ENCODE measurements around the gene PMM2. TPM values are rescaled to one million over a fixed set of nuclear protein-coding genes. Genes with fewer than 3 reads are reported as not detected.
A peak's percentile ranks its signal among the peaks of the same experiment; 100 is the strongest.

The PMM2 gene
- total and polyA plus RNA-seq, 9 of the 15 experiments (the other 6 are each of a cell fraction or from before 2014, with no cell fraction given), result 5.6 to 42.7 (median 25.9) TPM

DNA sequence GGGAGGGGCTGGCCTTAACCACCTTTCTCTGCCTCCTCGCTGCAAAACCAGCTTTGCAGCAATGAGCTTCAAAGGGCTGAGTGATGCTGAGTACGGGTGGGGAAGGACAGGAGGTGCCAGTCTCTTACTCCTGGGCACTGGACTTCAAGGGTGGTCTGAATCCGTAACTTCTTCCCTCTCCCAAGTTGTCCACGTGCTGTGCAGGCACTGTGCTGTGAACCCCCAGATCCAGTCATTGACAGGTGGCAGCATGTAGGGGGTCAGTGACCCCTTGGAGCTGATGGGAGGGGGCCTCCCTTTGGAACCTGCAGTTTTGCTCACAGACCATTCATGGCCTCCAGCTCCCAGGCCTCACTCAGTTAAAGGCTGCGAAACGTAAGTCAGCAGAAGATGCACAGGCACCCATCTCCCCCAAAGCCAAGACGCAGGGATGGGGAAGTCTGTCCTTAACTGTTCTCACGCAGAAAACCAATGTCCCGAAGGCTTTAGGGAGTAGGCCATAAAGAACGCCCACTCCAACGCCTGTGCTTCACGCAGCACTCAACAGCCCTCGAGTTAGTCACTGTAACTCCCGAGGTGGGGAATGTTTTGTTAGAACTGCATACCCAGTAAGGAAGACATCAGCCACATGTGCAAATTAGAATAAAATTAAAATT is 92.4 kb downstream of the PMM2 start:
- TF ChIP-seq CC2D1A (IDR thresholded peaks at IDR 0.05) (no peak), POLR2A (conservative IDR thresholded peaks at IDR 0.05) (0 out of 2 replicates have a peak, but pooled peaks have one; percentile 8), POLR2AphosphoS2 (IDR thresholded peaks at IDR 0.05; ENCODE audit: low read length) (peak; percentile 51; the same call in 1 of the 2 replicates), SMC3 (conservative IDR thresholded peaks at IDR 0.05; ENCODE audit: insufficient read depth, low read depth, low read length) (no peak), PPARD (CRISPR knock-in tag; IDR thresholded peaks at IDR 0.05) (no peak)
- Histone ChIP-seq H2AFZ (ENCODE audit: low read depth, low read length) (no peak overlapping the region), H3K9ac (ENCODE audit: insufficient read depth in 1 of 2, low read depth in 2 of 2, low read length in 2 of 2) (no peak overlapping the region), H4K20me1 (replicated peaks; ENCODE audit: control insufficient read depth, insufficient read depth, low read length) (peaks cover 26% of the 10 kb centered on the region; the same call in 1 of the 2 replicates), H3K9me1 (ENCODE audit: control insufficient read depth, insufficient read depth, low read length) (peaks cover 4% of the 10 kb centered on the region), H3K4me2 (ENCODE audit: insufficient read depth, low read length) (no peak overlapping the region), H3K4me3 (no peak overlapping the region), H3K36me3 (ENCODE audit: control insufficient read depth, insufficient read depth, low read length) (peaks cover 57% of the 10 kb centered on the region; the same call in 2 of the 3 replicates), H3K4me1 (replicated peaks in 1 of 2; ENCODE audit: control insufficient read depth in 2 of 2, insufficient read depth in 2 of 2, low read length in 2 of 2) (peaks cover 0 to 32% of the 10 kb centered on the region in 2 experiments; a peak in 3 of 5 replicates), H3K9me3 (replicated peaks; ENCODE audit: control insufficient read depth, insufficient read depth, low read depth, low read length) (no peaks in the 10 kb centered on the region), H3K27me3 (ENCODE audit: control insufficient read depth in 2 of 2, insufficient read depth in 2 of 2, low read length in 2 of 2) (no peaks in the 10 kb centered on the region), H3K79me2 (ENCODE audit: control insufficient read depth, insufficient read depth, low read length) (no peaks in the 10 kb centered on the region), H3K27ac (ENCODE audit: extremely low read depth, low read depth, low read length) (no peak overlapping the region)
- intact Hi-C loops (cut with micrococcal nuclease), result no loop called here
- ChIA-PET POLR2A (interaction anchor here (0.7 to 0.9 kb wide), 2 partner anchors 8 to 232 kb away, joined by 3 to 7 read pairs; partner anchors contain the start of gene LITAFD), CTCF (ENCODE audit: low intra/inter-chr PET ratio) (no interaction called here)
- ATAC-seq (no peak), FAIRE-seq (no peak), DNase-seq (ENCODE audit: extremely low read depth in 1 of 4, low spot score in 3 of 4) (no peak)
- BruUV-seq (replicated peaks), result no TSS peak
- in situ Hi-C loops (cut with MboI), result no loop called here
- 78% methylated on average over 14 of the region's 14 CpGs for WGBS (ENCODE audit: insufficient coverage, low coverage, missing lambda C conversion rate)

DNA sequence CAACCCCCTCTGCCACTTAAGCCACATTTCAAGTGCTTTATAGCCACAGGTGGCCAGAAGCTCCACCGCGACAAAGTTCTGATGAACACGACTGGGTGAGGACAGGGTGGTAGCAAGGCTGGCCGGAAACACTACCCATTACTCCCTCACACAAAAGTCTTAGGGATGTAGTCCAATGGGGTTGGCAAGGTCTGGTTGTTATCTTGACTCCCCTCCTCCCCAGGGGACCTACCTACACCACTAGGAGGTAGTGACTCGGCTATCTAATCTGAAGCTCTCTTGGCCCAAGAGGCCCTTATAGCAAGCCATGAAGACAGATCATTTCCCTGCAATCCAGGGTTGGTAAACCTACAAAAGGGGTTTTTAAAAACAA is 92.9 kb downstream of the PMM2 start:
- Histone ChIP-seq H3K27me3 (ENCODE audit: control insufficient read depth in 2 of 2, insufficient read depth in 2 of 2, low read length in 2 of 2) (no peaks in the 10 kb centered on the region), H3K4me2 (ENCODE audit: insufficient read depth, low read length) (no peak overlapping the region), H3K79me2 (ENCODE audit: control insufficient read depth, insufficient read depth, low read length) (no peaks in the 10 kb centered on the region), H3K4me1 (replicated peaks in 1 of 2; ENCODE audit: control insufficient read depth in 2 of 2, insufficient read depth in 2 of 2, low read length in 2 of 2) (peaks cover 0 to 29% of the 10 kb centered on the region in 2 experiments; a peak in 3 of 5 replicates), H3K27ac (ENCODE audit: extremely low read depth, low read depth, low read length) (no peak overlapping the region), H2AFZ (ENCODE audit: low read depth, low read length) (no peak overlapping the region), H3K36me3 (ENCODE audit: control insufficient read depth, insufficient read depth, low read length) (peaks cover 62% of the 10 kb centered on the region; the same call in 2 of the 3 replicates), H4K20me1 (replicated peaks; ENCODE audit: control insufficient read depth, insufficient read depth, low read length) (peaks cover 20% of the 10 kb centered on the region; the same call in 1 of the 2 replicates), H3K9me1 (ENCODE audit: control insufficient read depth, insufficient read depth, low read length) (peaks cover 4% of the 10 kb centered on the region), H3K9ac (ENCODE audit: insufficient read depth in 1 of 2, low read depth in 2 of 2, low read length in 2 of 2) (no peak overlapping the region), H3K9me3 (replicated peaks; ENCODE audit: control insufficient read depth, insufficient read depth, low read depth, low read length) (no peaks in the 10 kb centered on the region), H3K4me3 (no peak overlapping the region)
- 76% methylated on average over 5 of the region's 5 CpGs for WGBS (ENCODE audit: insufficient coverage, low coverage, missing lambda C conversion rate)
- in situ Hi-C loops (cut with MboI) (no loop called here), intact Hi-C loops (cut with micrococcal nuclease) (no loop called here)
- no peak for DNase-seq (ENCODE audit: extremely low read depth in 1 of 4, low spot score in 3 of 4)
- ATAC-seq, result peak; percentile 39
- CTCF ChIA-PET (ENCODE audit: low intra/inter-chr PET ratio), result no interaction called here
- POLR2A ChIA-PET, result interaction anchor here (0.7 kb wide), 1 partner anchor 8 kb away, joined by 7 read pairs; the partner anchor contains the start of gene LITAFD
- no TSS peak for BruUV-seq (replicated peaks)
- FAIRE-seq, result no peak
- TF ChIP-seq PHTF2 (CRISPR knock-in tag; IDR thresholded peaks at IDR 0.05), result no peak
- TF ChIP-seq ZNF212 (CRISPR knock-in tag; IDR thresholded peaks at IDR 0.05), result no peak
- TF ChIP-seq RBM15 (IDR thresholded peaks at IDR 0.05; ENCODE audit: insufficient read depth, low read length), result no peak
- no peak for TF ChIP-seq ZNF75A (CRISPR knock-in tag; IDR thresholded peaks at IDR 0.05)
- TF ChIP-seq, protein P1, sequence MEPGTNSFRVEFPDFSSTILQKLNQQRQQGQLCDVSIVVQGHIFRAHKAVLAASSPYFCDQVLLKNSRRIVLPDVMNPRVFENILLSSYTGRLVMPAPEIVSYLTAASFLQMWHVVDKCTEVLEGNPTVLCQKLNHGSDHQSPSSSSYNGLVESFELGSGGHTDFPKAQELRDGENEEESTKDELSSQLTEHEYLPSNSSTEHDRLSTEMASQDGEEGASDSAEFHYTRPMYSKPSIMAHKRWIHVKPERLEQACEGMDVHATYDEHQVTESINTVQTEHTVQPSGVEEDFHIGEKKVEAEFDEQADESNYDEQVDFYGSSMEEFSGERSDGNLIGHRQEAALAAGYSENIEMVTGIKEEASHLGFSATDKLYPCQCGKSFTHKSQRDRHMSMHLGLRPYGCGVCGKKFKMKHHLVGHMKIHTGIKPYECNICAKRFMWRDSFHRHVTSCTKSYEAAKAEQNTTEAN (CRISPR knock-in tag; IDR thresholded peaks at IDR 0.05), result no peak
- TF ChIP-seq CREB1 (IDR thresholded peaks at IDR 0.05), result no peak
- no peak for TF ChIP-seq CREB1 (CRISPR knock-in tag; IDR thresholded peaks at IDR 0.05)
- no peak for TF ChIP-seq ZNF57 (CRISPR knock-in tag; IDR thresholded peaks at IDR 0.05)
- TF ChIP-seq ESRRB (CRISPR knock-in tag; IDR thresholded peaks at IDR 0.05; ENCODE audit: borderline replicate concordance), result no peak
- TF ChIP-seq, protein P2, sequence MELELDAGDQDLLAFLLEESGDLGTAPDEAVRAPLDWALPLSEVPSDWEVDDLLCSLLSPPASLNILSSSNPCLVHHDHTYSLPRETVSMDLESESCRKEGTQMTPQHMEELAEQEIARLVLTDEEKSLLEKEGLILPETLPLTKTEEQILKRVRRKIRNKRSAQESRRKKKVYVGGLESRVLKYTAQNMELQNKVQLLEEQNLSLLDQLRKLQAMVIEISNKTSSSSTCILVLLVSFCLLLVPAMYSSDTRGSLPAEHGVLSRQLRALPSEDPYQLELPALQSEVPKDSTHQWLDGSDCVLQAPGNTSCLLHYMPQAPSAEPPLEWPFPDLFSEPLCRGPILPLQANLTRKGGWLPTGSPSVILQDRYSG (tag; conservative IDR thresholded peaks at IDR 0.05; ENCODE audit: low read depth), result no peak
- no peak for TF ChIP-seq HDAC8 (tag; IDR thresholded peaks at IDR 0.05)

Measured in K562 (cell line).